Measurements from ENCODE around the gene LRRTM2.

The LRRTM2 gene

GRCh38 chr5:138884554-138884953 is 9.4 kb upstream of the LRRTM2 start:
- in situ Hi-C loops (cut with HindIII; ENCODE audit: low sequenced_read_pairs): no loop called here

GRCh38 chr5:138884094-138884493 is 9.0 kb upstream of the LRRTM2 start:
- in situ Hi-C loops (cut with HindIII; ENCODE audit: low sequenced_read_pairs): no loop called here

GRCh38 chr5:138883211-138883610 is 8.1 kb upstream of the LRRTM2 start:
- in situ Hi-C loops (cut with HindIII; ENCODE audit: low sequenced_read_pairs): no loop called here

DNA sequence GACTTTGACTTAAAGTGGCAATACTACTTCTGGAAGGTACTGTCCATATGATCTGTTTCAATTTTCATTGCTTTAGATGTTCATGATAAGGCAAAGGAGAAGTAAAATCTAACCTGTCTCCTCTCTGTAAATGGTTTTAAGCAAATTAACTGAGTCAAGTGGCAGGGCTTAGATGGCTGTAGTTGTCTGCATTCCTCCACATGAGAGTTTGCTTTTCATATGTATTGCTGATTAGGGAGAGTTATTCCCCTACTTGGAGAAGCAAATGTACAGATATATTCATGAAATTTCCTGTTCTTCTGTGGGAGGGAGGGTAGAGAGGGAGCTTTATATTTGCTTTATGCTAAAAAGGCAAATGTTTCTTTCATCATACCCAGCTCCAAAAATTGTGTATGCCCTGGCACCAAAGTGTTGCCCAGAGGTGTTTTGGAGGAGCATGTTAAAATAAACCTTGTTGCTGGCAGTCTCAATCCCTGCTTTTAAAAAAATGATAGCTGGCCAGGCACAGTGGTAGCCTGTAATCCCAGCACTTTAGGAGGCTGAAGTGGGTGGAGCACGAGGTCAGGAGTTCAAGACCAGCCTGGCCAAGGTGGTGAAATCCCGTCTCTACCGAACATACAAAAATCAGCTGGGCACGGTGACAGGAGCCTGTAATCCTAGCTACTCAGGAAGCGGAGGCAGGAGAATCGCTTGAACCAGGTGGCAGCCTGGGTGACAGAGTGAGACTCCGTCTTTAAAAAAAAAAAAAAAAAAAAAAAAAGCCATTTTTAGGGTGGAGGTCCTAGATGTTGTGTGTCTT is 3.5 kb upstream of the LRRTM2 start:
- in situ Hi-C loops (cut with HindIII; ENCODE audit: low sequenced_read_pairs): no loop called here

- in situ Hi-C loops (cut with HindIII; ENCODE audit: low sequenced_read_pairs): no loop called here
These were observed 1.7 kb upstream of the LRRTM2 start for GRCh38 chr5:138876811-138877210.

GRCh38 chr5:138875946-138876345 is 811 bp upstream of the LRRTM2 start:
- in situ Hi-C loops (cut with HindIII; ENCODE audit: low sequenced_read_pairs): no loop called here

DNA sequence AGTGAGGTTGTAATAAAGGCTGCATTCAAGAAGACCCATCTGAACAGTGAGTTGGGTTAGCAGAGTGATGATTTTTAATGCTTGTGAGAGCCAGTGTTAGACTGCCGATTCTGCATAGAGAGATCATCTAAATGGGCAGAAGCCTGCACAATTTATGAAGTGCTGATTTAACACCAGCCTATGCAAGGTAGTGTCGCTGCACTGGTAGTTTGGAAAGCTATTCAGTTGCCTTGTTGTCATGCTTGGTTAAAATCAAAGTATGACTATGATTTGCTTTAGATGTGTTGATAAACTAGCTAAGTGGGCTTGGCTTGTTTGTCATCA is 379 bp upstream of the LRRTM2 start:
- in situ Hi-C loops (cut with HindIII; ENCODE audit: low sequenced_read_pairs): no loop called here

GRCh38 chr5:138874241-138874640 is 894 bp downstream of the LRRTM2 start:
- in situ Hi-C loops (cut with HindIII; ENCODE audit: low sequenced_read_pairs): no loop called here

DNA sequence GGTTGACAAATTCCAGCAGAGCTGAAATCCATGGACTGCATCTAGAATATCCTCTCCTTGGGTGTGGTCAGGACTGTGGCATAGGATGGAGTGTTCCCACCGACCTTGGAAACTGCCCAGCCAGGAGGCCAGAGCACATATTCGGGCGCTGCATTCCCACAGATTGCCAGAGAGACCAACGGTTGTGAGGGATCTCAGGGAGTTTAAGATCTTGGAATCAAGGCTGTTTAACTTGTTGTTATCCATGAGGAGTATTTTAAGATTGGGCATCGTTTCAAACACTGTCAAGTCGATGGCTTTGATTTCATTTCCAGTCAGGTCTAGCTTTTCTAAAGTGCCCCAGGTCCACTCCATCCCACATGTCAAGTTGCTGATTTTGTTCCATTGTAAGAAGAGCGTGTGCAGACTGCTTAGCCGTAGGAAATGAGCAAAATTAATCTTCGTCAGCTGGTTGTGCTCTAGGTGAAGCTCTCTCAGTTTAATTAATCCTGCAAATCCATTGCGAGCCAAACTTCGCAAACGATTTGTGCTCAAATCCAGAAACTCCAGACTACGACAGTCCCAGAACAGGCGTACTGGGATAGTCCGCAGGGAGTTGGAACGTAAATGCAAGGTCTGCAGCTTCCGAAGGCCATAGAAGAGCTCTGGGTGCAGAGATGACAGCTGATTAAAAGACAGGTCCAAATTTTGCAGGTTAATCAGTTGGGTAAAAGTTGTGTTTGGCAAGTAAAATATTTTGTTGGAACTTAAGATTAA is 1.5 kb downstream of the LRRTM2 start:
- in situ Hi-C loops (cut with HindIII; ENCODE audit: low sequenced_read_pairs): no loop called here

DNA sequence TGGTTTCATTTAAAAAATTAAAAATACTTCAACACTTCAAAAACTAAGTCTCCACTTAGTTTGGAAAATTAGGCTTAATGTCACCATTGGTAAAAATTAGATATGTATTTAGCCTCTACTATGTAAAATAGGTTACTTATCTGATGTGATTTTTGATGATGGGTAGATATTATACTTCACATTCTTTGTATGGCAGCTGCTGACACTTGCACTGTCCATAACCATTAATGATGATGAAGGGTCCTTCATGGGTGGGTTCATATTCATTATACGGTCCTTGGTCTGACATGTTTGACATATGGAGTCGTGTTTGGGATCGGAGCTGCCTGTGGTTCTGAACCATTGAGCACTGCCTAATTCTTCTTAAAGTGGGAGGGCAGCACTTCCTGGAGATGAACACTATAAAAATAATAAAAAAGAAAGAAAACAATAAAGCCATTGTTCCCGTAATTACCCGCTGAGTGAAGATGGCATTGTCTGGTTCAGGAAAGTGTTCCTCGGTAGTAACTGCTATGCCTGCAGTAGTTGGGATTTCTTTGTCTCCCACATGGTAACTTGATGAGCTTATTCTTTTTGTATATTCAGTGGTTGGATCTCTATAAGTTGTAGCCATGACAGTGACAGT is 2.2 kb downstream of the LRRTM2 start:
- in situ Hi-C loops (cut with HindIII; ENCODE audit: low sequenced_read_pairs): no loop called here

GRCh38 chr5:138870611-138871010 is 4.5 kb downstream of the LRRTM2 start:
- in situ Hi-C loops (cut with HindIII; ENCODE audit: low sequenced_read_pairs): no loop called here

GRCh38 chr5:138869763-138870500 is 5.2 kb downstream of the LRRTM2 start:
- in situ Hi-C loops (cut with HindIII; ENCODE audit: low sequenced_read_pairs): no loop called here

GRCh38 chr5:138869038-138869437 is 6.1 kb downstream of the LRRTM2 start:
- in situ Hi-C loops (cut with HindIII; ENCODE audit: low sequenced_read_pairs): no loop called here

GRCh38 chr5:138867011-138867410 is 8.1 kb downstream of the LRRTM2 start:
- in situ Hi-C loops (cut with HindIII; ENCODE audit: low sequenced_read_pairs): no loop called here

DNA sequence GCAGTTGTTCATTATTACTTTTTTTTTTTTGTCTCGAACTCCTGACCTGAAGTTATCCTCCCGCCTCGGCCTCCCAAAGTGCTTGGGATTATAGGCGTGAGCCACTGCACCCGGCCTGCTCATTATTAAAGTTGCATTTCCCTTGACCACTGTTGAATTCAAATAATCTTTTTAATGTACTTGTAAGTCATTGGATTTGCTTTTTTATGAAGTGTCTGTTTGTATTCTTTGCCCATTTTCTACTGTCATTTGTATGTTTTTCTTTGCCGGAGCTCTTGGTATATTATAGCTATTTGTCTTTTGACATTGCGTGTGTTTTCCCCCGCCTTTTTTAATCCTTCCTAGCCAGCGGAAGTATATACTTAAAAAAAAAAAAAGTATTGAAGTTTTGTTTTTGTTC is 22.0 kb downstream of the LRRTM2 start:
- in situ Hi-C loops (cut with HindIII; ENCODE audit: low sequenced_read_pairs): no loop called here

DNA sequence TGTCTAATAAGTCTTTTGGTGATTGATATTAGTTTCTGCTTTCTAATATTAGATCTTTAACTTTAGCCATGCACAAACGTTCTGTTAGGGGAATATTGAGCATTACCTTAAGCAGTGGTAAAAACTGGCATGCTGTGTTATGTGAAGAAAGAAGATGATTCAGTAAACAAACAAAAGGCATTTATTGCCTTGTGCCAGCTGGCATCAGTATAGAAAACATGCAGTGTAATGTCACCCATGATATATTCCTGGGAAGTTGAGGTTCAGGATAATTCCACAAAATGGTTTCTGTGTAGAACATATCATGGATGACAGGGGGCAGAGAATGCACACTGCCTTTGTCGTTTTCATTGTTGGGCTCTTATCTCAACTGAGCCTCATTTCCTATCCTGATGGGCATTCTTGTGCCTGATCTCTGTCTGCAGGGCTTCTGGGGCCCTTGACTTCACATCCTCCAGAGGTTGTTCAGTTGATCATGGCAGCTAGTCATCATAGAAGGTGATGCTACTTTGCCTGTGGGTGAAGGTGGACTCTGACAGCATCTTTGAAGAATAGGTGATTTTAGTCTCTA is 24.2 kb downstream of the LRRTM2 start:
- in situ Hi-C loops (cut with HindIII; ENCODE audit: low sequenced_read_pairs): no loop called here

GRCh38 chr5:138849882-138850281 is 25.3 kb downstream of the LRRTM2 start:
- in situ Hi-C loops (cut with HindIII; ENCODE audit: low sequenced_read_pairs): loop anchor here (5.0 kb wide), 1 partner anchor 47 kb away; no protein-coding TSS in a partner anchor

GRCh38 chr5:138849439-138849838 is 25.7 kb downstream of the LRRTM2 start:
- in situ Hi-C loops (cut with HindIII; ENCODE audit: low sequenced_read_pairs): loop anchor here (5.0 kb wide), 1 partner anchor 48 kb away; no protein-coding TSS in a partner anchor

DNA sequence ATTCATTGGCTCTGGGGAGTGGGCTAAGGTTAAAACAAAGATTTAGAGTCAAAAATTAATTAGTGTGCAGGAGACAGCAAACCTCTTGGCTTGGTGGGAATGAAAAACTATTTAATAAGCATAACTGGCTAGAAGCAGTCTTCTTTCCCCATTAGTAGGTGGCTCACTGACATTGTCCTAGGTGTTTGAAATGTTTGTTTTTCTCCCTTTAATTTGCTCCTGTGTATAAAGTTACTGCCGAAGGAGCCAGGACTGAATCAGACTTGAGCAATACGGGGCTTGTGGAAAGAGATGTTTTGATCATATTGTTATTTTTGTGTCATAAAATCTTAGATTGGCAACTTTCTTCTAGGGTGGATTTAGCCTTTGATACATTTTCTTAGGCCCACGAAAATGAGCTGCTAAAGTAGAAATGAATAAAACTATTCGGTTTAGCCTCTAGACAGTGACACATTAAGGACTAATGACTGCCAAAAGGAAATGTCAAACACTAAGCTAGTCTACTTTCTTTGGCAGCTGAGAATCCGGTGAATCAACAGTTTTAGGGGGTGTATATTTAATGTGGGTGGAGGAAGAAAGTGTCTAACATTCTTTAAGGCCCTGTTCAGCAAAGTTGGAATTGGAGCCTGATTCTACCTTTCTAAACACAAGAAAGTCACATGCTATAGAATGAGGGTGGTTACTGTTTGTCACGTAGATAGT is 30.2 kb downstream of the LRRTM2 start:
- in situ Hi-C loops (cut with HindIII; ENCODE audit: low sequenced_read_pairs): loop anchor here (5.0 kb wide), 2 partner anchors 52 to 58 kb away; no protein-coding TSS in a partner anchor

GRCh38 chr5:138844125-138844461 is 31.0 kb downstream of the LRRTM2 start:
- in situ Hi-C loops (cut with HindIII; ENCODE audit: low sequenced_read_pairs): loop anchor here (5.0 kb wide), 1 partner anchor 57 kb away; no protein-coding TSS in a partner anchor
